T-helper 1 cell treated with Interleukin-12 subunit alpha and Interleukin-12 subunit beta and Interleukin-4 antibody, amounts not matched to agents 30 μg/mL and 1 μg/mL, for 36 hours (primary cell): ENCODE results near the gene RTN4RL1.

Source experiments
- H3K27ac Mint-ChIP-seq: one replicate; pipeline ENCODE4 v1.8.0; 2021; ENCODE audit warnings: mild to moderate bottlenecking, mixed read lengths
- H3K27me3 Mint-ChIP-seq: one replicate; pipeline ENCODE4 v1.8.0; 2021; ENCODE audit warnings: low read depth, mixed read lengths
- H3K36me3 Mint-ChIP-seq: one replicate; pipeline ENCODE4 v1.8.0; 2021; ENCODE audit warnings: low read depth, mixed read lengths
- H3K4me1 Mint-ChIP-seq: one replicate; pipeline ENCODE4 v1.8.0; 2021; ENCODE audit warnings: low read depth, mixed read lengths
- H3K4me3 Mint-ChIP-seq: one replicate; pipeline ENCODE4 v1.8.0; 2021; ENCODE audit warnings: mild to moderate bottlenecking, moderate library complexity, mixed read lengths
- H3K9me3 Mint-ChIP-seq: one replicate; pipeline ENCODE4 v1.8.0; 2021; ENCODE audit warnings: mixed read lengths

The RTN4RL1 gene

GRCh38 chr17:1945621-1946020 is 79.5 kb downstream of the RTN4RL1 start:
- Mint-ChIP-seq H3K9me3 (no peaks in the 10 kb centered on the region), H3K27ac (peak overlapping the region; percentile 50), H3K27me3 (no peaks in the 10 kb centered on the region), H3K36me3 (no peaks in the 10 kb centered on the region), H3K4me1 (no peaks in the 10 kb centered on the region), H3K4me3 (no peak overlapping the region)

- H3K36me3 Mint-ChIP-seq: no peaks in the 10 kb centered on the region
- no peak overlapping the region for H3K27ac Mint-ChIP-seq
- H3K27me3 Mint-ChIP-seq: no peaks in the 10 kb centered on the region
- H3K4me1 Mint-ChIP-seq: no peaks in the 10 kb centered on the region
- H3K4me3 Mint-ChIP-seq: no peak overlapping the region
- H3K9me3 Mint-ChIP-seq: no peaks in the 10 kb centered on the region
Measured at GRCh38 chr17:1943436-1943831, 81.7 kb downstream of the RTN4RL1 start.

DNA sequence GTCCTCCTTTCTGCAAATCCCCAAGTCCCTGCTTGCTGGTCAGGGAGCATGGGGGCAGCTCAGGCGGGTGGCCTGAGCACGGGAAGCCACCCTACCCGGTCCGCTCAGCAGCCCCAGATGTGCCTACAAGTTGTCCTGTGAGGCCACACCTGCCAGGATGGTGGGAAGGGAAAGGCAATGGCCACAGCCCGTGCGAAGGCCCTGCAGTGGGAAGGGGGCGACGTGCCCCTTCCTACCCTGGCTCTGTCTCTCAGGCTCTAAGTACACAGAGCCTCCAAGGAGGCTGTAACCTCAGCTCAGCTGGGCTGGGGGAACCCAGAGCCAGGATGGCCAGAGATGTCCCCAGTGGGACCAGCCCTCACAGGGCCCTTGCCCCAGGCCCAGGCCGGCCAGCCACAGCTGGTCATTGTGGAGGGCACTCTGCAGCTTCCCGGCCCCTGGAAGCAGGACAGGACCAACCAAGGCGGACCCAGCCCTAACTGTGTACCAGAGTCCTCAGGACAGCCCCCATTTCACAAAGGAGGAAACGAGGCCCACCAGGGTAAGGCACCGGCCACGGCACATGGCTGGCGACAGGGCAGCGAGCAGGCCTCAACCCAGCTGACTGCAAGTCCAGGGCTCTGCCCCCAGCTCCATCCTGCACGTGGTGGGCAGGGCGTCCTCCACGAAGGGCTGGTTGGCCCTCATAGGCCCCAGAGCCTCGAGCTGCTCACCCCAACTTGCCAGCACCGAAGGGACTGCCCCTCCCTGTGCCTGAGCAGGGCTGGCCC is 82.3 kb downstream of the RTN4RL1 start:
- Mint-ChIP-seq H3K4me3 (no peak overlapping the region), H3K9me3 (no peaks in the 10 kb centered on the region), H3K36me3 (no peaks in the 10 kb centered on the region), H3K27ac (no peak overlapping the region), H3K27me3 (no peaks in the 10 kb centered on the region), H3K4me1 (no peaks in the 10 kb centered on the region)

DNA sequence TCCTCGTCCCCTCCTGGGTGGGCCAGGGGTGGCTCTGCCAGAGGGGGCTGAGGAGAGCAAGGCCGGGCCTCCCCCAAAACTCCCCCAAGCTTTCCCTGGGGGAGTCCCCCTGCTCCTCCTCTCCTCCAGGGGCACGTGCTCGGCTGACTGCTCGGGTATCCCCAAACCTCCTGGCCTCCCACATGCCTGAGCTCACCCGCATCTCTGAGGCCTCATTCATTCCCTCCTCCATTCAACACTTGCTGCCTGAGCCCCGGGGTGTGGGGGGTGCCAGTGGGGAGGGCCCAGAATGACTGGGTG is 83.1 kb downstream of the RTN4RL1 start:
- Mint-ChIP-seq H3K36me3 (no peaks in the 10 kb centered on the region), H3K9me3 (no peaks in the 10 kb centered on the region), H3K4me1 (no peaks in the 10 kb centered on the region), H3K27me3 (no peaks in the 10 kb centered on the region), H3K4me3 (no peak overlapping the region), H3K27ac (no peak overlapping the region)

GRCh38 chr17:1941272-1942065 is 83.7 kb downstream of the RTN4RL1 start:
- Mint-ChIP-seq H3K4me1 (no peaks in the 10 kb centered on the region), H3K4me3 (no peak overlapping the region), H3K36me3 (no peaks in the 10 kb centered on the region), H3K9me3 (no peaks in the 10 kb centered on the region), H3K27ac (no peak overlapping the region), H3K27me3 (no peaks in the 10 kb centered on the region)

GRCh38 chr17:1940810-1941185 is 84.3 kb downstream of the RTN4RL1 start:
- H3K27me3 Mint-ChIP-seq: no peaks in the 10 kb centered on the region
- no peak overlapping the region for H3K4me3 Mint-ChIP-seq
- no peaks in the 10 kb centered on the region for H3K4me1 Mint-ChIP-seq
- no peaks in the 10 kb centered on the region for H3K36me3 Mint-ChIP-seq
- H3K27ac Mint-ChIP-seq: no peak overlapping the region
- no peaks in the 10 kb centered on the region for H3K9me3 Mint-ChIP-seq

DNA sequence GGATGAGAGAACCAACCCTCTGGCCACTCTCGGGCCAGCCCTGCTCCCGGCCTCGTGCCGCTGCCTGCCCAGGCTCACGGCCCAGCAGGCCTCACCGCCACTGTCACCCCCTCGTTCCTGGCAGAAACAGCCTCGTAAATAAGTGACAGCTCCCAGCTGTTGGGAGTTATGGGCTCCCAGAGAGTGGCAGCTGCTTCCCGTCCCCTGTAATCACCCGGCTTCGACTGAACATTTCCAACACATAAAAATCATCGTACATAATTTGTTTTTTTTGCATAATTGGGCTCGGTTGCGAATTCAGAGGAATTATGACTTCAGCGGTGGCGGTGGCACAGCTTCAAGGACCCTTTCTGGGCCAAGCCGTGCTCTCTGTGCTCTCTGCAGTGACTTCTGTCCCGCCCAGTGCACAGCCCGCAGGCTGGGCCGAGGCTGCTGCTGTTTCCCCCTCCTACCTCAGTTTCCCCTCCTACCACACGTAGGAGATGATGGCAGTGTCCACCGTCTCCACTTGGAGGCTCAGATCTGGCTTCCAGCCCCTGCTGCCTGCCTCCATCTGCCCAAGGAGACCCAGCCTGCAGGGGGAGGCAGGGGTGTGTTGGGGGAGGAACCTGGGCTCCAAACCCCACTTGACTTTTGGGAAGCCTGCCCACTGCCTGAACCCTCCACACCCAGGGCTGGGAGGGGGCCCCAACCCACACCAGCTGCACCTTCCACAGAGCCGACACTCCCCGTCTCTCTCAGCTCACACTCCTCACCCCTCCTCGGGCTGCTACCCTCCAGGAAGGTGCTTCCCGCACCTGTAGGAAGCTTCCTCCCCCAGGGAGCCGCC is 84.9 kb downstream of the RTN4RL1 start:
- no peaks in the 10 kb centered on the region for H3K27me3 Mint-ChIP-seq
- H3K4me3 Mint-ChIP-seq: no peak overlapping the region
- H3K27ac Mint-ChIP-seq: no peak overlapping the region
- no peaks in the 10 kb centered on the region for H3K4me1 Mint-ChIP-seq
- no peaks in the 10 kb centered on the region for H3K36me3 Mint-ChIP-seq
- no peaks in the 10 kb centered on the region for H3K9me3 Mint-ChIP-seq

DNA sequence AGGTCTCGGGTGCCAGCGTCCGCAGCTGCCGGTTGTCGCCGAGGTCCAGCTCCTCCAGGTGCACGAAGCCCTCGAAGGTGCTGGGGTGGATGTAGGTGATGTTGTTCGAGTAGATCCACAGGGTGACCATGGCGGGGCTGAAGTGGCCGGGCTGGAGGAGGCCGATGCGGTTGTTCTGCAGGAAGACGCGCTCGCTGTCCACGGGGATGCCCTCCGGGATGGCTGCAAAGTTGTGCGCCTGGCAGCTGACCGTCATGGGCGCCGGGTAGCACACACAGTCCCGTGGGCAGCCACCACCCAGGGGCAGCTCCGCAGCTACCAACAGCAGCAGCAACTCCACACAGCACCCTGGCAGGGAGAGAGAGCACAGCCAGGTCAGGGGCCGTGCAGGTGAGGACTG is 87.7 kb downstream of the RTN4RL1 start:
- Mint-ChIP-seq H3K27me3 (no peaks in the 10 kb centered on the region), H3K4me1 (no peaks in the 10 kb centered on the region), H3K4me3 (no peak overlapping the region), H3K36me3 (no peaks in the 10 kb centered on the region), H3K27ac (no peak overlapping the region), H3K9me3 (no peaks in the 10 kb centered on the region)

GRCh38 chr17:1936766-1937165 is 88.4 kb downstream of the RTN4RL1 start:
- H3K4me1 Mint-ChIP-seq: no peaks in the 10 kb centered on the region
- H3K27me3 Mint-ChIP-seq: no peaks in the 10 kb centered on the region
- no peak overlapping the region for H3K4me3 Mint-ChIP-seq
- H3K9me3 Mint-ChIP-seq: no peaks in the 10 kb centered on the region
- no peak overlapping the region for H3K27ac Mint-ChIP-seq
- no peaks in the 10 kb centered on the region for H3K36me3 Mint-ChIP-seq

- Mint-ChIP-seq H3K27me3 (no peaks in the 10 kb centered on the region), H3K4me1 (no peaks in the 10 kb centered on the region), H3K9me3 (no peaks in the 10 kb centered on the region), H3K4me3 (no peak overlapping the region), H3K36me3 (no peaks in the 10 kb centered on the region), H3K27ac (no peak overlapping the region)
Measured at GRCh38 chr17:1934901-1935300, 90.2 kb downstream of the RTN4RL1 start.

- H3K4me3 Mint-ChIP-seq: no peak overlapping the region
- H3K9me3 Mint-ChIP-seq: no peaks in the 10 kb centered on the region
- no peaks in the 10 kb centered on the region for H3K27me3 Mint-ChIP-seq
- no peaks in the 10 kb centered on the region for H3K4me1 Mint-ChIP-seq
- H3K36me3 Mint-ChIP-seq: no peaks in the 10 kb centered on the region
- no peak overlapping the region for H3K27ac Mint-ChIP-seq
Measured at GRCh38 chr17:1933875-1934715, 91.0 kb downstream of the RTN4RL1 start.

- Mint-ChIP-seq H3K4me3 (no peak overlapping the region), H3K27me3 (no peaks in the 10 kb centered on the region), H3K27ac (no peak overlapping the region), H3K36me3 (no peaks in the 10 kb centered on the region), H3K4me1 (no peaks in the 10 kb centered on the region), H3K9me3 (no peaks in the 10 kb centered on the region)
Measured at GRCh38 chr17:1931844-1932579, 93.1 kb downstream of the RTN4RL1 start.

- Mint-ChIP-seq H3K4me3 (no peak overlapping the region), H3K9me3 (no peaks in the 10 kb centered on the region), H3K36me3 (no peaks in the 10 kb centered on the region), H3K27ac (no peak overlapping the region), H3K4me1 (no peaks in the 10 kb centered on the region), H3K27me3 (no peaks in the 10 kb centered on the region)
Measured at GRCh38 chr17:1930337-1930645, 94.8 kb downstream of the RTN4RL1 start.

- H3K27ac Mint-ChIP-seq: no peak overlapping the region
- H3K9me3 Mint-ChIP-seq: no peaks in the 10 kb centered on the region
- no peaks in the 10 kb centered on the region for H3K36me3 Mint-ChIP-seq
- no peaks in the 10 kb centered on the region for H3K27me3 Mint-ChIP-seq
- H3K4me1 Mint-ChIP-seq: no peaks in the 10 kb centered on the region
- H3K4me3 Mint-ChIP-seq: no peak overlapping the region
Measured at GRCh38 chr17:1928976-1929375, 96.2 kb downstream of the RTN4RL1 start.
